KG1 (cell line): ENCODE results near the gene WDR17.

Experiments used
- DNase-seq: peaks from one replicate; lab custom pipeline; 2025; lab: John Stamatoyannopoulos, UW

WDR17 gene

GRCh38 chr4:176099314-176099713, 33.7 kb downstream of the WDR17 start:
- DNase-seq: no peak

- no peak for DNase-seq
Observed at GRCh38 chr4:176102414-176103063, 36.9 kb downstream of the WDR17 start.

- no peak for DNase-seq
Observed at GRCh38 chr4:176107695-176108094, 42.1 kb downstream of the WDR17 start.

- no peak for DNase-seq
Observed at GRCh38 chr4:176123710-176124407, 58.2 kb downstream of the WDR17 start.

- DNase-seq: no peak
Observed at GRCh38 chr4:176125063-176125462, 59.4 kb downstream of the WDR17 start.

- DNase-seq: no peak
Observed at GRCh38 chr4:176134670-176135069, 69.0 kb downstream of the WDR17 start.

- no peak for DNase-seq
Observed at GRCh38 chr4:176137631-176138030, 72.0 kb downstream of the WDR17 start.

- no peak for DNase-seq
Observed at GRCh38 chr4:176139518-176139917, 73.9 kb downstream of the WDR17 start.

GRCh38 chr4:176142253-176142652, 76.6 kb downstream of the WDR17 start:
- DNase-seq: no peak

- DNase-seq: no peak
Observed at GRCh38 chr4:176149680-176150355, 84.2 kb downstream of the WDR17 start.

- no peak for DNase-seq
Observed at GRCh38 chr4:176150356-176150682, 84.7 kb downstream of the WDR17 start.

- no peak for DNase-seq
Observed at GRCh38 chr4:176150704-176151103, 85.1 kb downstream of the WDR17 start.

- DNase-seq: no peak
Observed at GRCh38 chr4:176153124-176153523, 87.5 kb downstream of the WDR17 start.

- no peak for DNase-seq
Observed at GRCh38 chr4:176156656-176157055, 91.0 kb downstream of the WDR17 start.

- no peak for DNase-seq
Observed at GRCh38 chr4:176163041-176163440, 97.4 kb downstream of the WDR17 start.

- DNase-seq: no peak
Observed at GRCh38 chr4:176185051-176185450, 119.4 kb downstream of the WDR17 start.

GRCh38 chr4:176186067-176186466, 120.4 kb downstream of the WDR17 start:
- DNase-seq: no peak

GRCh38 chr4:176186671-176187395, 121.2 kb downstream of the WDR17 start:
- no peak for DNase-seq

- DNase-seq: no peak
Observed at GRCh38 chr4:176187624-176188023, 122.0 kb downstream of the WDR17 start.

GRCh38 chr4:176188654-176189053, 123.0 kb downstream of the WDR17 start:
- no peak for DNase-seq

GRCh38 chr4:176189891-176190795, 124.5 kb downstream of the WDR17 start:
- no peak for DNase-seq

GRCh38 chr4:176191974-176192373, 126.3 kb downstream of the WDR17 start:
- DNase-seq: no peak
